ENCODE results near the gene GRIA1.
"Not testable (repeated sequence)": the region's sequence is repeated elsewhere in the genome, so short reads cannot be mapped to it uniquely, and the experiment has no call there.

GRIA1 gene

GRCh38 chr5:153791339-153791738 is 300.9 kb downstream of the GRIA1 start:
- no peak for DNase-seq

GRCh38 chr5:153792305-153792704 is 301.8 kb downstream of the GRIA1 start:
- DNase-seq = no peak

DNA sequence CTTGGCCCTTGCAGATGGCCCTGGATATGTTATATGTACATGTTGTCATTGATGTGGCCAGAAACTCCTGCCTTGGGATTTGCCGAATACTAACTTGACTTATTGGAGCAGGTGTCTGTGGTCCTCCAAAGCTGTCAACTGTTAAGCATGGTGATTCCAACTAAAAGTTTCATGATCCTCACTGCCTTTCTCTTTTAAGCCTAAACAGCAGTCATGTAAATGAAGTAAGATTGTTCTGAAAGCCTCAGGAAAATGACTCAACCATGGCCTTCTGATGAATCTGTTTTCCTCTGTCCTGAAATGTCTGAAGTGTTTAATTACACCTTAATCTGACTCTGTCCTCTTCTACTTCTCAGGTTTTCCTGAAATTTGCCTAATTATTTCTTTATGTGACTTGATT is 303.2 kb downstream of the GRIA1 start:
- DNase-seq = no peak

DNA sequence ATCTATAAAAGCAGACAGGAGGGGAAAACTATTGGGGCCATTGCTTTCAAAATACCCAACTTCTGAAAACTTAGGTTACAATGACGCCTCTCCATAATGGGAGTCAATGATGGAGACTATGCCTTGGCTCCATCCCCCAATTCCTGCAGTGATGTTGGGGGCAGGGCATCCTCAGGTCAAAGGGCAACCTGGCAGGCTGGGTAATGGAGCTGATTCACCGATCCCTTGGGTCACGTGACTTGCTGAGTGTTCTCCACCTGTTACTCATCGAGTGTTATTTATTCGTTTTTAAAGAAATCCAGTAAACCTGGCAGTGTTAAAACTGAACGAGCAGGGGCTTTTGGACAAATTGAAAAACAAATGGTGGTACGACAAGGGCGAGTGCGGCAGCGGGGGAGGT is 303.9 kb downstream of the GRIA1 start:
- DNase-seq = no peak

GRCh38 chr5:153796527-153796926 is 306.1 kb downstream of the GRIA1 start:
- no peak for DNase-seq

DNA sequence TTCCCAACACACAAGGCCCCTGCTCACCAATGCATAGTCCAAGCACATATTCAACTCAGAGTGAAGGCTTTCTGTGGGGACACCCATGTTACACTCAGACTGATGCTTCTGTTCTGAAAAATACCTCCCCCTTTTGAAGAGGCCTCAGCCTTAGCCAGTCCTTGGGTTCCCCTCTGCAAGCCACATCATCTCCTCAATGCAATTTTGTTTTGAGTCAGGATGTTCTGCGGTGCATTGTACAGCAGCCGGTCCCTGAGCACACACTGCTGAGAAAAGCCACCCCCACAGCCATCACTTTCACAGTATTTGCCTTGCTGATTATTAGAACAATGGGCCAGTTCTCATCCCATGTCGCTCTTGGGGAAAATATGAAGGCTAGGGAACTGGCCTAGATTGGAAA is 307.0 kb downstream of the GRIA1 start:
- no peak for DNase-seq

GRCh38 chr5:153798830-153799229 is 308.4 kb downstream of the GRIA1 start:
- no peak for DNase-seq

GRCh38 chr5:153799466-153799865 is 309.0 kb downstream of the GRIA1 start:
- DNase-seq = no peak

DNA sequence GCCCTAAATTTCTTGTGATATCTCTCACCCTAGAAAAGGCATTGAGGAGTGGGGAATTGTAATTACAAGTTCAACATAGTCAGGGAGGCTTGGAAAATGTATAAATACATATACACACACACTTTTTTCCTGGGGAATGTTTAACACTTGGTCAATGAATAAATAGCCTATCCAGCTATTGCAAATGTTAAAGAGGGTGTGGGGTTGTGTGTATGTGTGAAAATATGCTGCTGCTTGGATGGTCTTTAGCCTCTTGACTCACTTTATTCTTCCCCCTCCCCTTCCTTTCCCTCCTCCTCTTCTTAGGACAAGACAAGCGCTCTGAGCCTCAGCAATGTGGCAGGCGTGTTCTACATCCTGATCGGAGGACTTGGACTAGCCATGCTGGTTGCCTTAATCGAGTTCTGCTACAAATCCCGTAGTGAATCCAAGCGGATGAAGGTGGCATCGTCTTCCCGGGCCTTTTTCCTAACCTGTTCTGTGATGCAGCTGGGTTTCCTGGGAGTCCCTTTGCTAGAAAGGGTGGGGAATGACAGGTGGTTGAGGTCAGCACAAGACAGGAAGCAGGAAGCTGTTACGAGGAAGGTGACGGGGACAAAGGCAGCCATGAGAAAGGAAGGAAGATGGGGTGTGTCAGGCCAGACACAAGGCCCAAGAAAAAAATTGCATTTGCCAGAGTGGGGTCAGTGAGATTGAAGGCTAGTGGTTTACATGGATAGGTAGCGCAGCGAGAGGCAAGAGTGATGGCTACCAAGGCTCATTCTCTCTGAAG is 311.8 kb downstream of the GRIA1 start:
- DNase-seq = no peak

DNA sequence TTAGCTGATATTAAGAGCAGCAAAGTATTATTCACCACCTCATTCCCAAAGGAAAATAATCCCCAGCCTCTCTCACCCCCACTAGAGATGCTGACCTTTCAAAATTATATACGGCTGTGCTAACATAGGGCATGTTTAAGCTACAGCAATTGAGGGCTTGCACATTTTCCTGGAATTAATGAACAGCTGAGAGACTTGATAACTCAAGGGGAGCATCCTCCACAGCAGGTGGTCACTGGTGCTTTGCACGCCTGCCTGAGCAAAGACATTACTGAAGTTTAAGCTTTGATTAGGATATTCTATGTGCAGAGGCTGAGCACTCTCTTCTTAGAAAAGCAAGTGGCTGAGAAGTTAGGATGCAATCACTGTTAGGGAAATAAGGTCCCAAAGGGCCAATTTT is 317.3 kb downstream of the GRIA1 start:
- DNase-seq = no peak

DNA sequence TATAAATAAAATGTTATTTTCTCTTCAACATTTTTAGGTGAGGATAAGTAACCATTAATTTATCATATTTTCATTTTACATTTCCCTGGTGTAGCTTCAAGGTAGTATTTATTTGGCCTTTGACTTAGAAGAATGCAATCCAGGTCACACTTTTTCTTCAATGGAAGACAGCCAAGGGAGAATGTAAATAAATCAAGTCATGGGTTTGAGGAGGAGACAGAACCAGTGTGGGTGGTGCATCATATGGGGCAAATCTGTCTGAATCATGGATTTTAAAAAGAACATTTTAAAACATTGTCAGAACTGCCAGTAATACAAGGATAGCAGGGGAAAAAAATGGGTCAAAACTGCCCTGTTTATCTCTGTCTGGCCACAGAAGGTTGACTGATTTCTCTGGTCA is 318.7 kb downstream of the GRIA1 start:
- DNase-seq = no peak

DNA sequence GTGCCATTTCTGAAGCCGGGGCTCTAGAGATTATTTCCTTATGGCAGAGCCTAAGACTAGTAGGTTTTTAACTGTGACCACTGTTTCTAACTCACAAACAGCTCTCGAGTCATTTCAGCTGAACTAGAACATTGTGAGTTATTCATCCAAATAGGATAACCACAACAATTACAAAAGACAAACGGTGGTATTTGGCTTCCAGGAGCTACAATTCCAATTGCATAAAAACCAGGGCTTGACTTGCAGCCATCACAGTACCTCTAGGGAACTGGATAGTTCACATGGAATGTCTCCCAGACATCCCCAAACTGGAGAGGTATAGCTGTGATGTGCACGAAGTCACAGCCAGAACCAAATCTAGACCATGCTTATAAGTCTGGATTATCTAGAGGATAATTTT is 323.4 kb downstream of the GRIA1 start:
- no peak for DNase-seq

DNA sequence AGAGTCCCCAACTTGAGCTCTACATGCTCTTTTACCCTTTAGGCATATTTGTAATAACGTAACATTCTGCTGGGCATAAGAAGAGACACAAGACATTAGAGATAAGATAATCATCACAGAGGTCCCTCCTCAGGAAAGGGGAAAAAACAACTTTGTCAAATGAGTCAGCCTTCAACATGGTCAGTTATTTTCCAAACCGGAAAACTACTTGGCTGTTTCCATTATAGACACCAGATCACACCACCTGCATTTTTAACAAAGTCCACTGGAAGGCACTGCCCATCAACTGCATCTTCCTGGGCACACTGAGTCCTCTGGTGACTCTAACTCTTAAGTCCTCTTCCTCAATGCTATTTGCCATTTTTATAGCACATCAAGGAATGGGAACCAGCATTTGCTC is 326.4 kb downstream of the GRIA1 start:
- DNase-seq = no peak

DNA sequence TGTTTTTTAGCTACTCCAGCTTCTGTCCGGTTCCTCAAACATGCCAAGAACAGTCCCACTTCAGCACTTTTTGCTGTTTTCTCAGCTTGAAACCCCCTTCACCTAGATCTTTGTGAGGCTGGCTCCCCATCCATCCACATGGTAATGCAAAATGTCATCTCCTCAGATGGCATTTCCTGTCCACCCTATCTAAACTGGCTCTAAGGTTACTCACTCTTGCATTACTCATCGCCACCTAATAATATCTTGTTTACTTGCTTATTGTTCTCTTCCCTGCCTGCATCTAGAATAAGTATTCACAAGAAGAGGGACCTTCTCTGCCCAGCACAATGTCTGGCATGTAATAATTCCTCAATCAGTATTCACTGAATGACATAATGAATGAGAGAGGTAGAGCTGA is 328.2 kb downstream of the GRIA1 start:
- no peak for DNase-seq

- DNase-seq = no peak
Measured at GRCh38 chr5:153823036-153823435, 332.6 kb downstream of the GRIA1 start.

DNA sequence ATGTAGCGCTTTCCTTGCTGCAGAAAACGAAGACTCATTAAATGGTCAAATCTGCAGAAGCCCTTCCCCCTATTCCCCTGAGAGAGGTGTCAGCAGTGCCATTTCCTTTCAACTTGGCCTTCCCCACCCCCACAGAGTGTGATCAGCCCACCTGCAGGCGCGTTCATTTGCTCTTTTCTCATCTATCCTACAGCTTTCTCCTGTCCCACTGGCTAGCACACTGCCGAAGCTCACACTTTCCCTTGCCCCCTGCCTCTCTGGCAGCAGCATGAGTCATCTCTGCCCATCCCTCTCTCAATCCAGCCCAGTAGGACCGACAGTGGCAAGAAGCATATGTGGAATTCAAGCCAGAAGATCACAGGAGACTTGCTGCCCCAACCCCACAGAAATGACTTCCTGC is 334.4 kb downstream of the GRIA1 start:
- DNase-seq = no peak

- no peak for DNase-seq
Measured at GRCh38 chr5:153827397-153827796, 336.9 kb downstream of the GRIA1 start.

DNA sequence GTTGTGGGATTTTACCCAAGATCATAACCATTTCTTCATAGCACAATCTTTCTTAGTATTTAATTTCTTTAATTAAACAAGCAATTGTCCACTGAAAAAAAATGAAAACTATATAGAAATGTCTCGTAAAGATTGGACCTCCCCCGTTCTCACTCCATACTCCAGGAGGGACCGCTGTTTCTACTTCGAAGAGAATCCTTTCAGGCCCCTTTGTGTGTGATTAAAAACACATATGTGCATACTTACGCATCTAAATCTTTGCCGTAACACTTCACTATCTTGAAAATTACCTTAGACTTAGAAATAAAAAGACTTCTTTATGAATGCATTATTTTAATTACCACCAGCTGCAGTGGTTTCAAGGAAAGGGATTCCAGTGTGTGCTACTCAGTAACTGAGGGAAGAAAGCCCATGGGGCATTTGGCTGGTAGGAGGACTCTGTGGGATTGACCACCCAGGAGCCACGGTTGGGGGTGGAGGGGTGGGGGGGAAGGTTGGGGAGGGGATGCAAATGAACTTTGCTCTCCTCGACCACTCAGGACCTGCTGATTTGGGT is 339.1 kb downstream of the GRIA1 start:
- no peak for DNase-seq

GRCh38 chr5:153831973-153832372 is 341.5 kb downstream of the GRIA1 start:
- DNase-seq = no peak

DNA sequence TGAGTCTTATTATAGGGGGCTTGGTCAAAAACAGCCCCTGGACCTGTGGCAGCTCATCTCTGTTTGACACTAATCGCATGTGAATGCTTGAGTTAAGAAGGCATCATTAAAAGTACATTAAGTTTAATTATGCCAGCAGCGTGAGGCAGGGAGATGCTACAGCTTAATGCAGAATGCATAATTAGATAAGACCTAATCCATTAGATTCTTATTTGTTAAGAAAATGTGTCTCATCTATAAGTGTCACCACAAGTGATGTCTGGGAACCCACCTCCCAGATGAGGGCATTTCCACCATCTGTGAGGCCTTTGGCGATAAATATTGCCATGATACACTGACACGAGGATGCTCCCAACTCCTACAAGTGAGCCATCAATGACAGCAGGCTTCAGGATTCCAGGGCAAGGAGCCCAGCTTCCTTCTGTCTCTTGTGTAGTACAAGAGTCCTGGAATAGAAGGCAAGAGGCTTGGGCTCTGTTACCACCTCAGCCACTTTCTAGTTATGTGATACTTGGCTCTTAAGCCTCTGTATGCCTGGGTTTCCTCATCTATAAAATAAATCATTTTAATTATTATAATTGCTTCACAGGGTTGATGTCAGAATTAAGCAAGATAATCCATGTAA is 345.5 kb downstream of the GRIA1 start:
- DNase-seq = no peak

DNA sequence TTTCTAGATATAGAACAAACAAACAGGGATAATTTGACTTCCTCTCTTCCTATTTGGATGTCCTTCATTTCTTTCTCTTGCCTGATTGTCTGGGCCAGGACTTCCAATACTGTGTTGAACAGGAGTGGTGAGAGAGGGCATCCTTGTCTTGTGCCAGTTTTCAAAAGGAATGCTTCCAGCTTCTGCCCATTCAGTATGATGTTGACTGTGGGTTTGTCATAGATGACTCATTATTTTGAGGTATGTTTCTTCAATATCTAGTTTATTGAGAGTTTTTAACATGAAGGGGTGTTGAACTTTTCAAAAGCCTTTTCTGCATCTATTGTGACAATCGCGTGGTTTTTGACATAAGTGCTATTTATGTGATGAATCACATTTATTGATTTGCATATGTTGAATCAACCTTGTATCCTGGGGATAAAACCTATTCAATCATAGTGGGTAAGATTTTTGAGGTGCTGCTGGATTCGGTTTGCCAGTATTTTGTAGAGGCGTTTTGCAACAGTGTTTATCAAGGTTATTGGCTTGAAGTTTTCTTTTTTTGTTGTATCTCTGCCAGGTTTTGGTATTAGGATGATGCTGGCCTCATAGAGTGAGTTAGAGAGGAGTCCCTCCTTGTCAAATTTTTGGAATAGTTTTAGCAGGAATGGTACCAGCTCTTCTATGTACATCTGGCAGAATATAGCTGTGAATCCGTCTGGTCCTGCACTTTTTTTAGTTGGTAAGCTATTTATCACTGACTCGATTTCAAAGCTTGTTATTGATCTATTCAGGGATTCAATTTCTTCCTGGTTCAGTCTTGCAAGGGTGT is 359.0 kb downstream of the GRIA1 start:
- not testable (repeated sequence) for DNase-seq

- DNase-seq = no peak
Measured at GRCh38 chr5:153860195-153860886, 369.9 kb downstream of the GRIA1 start.

GRCh38 chr5:153862906-153863305 is 372.4 kb downstream of the GRIA1 start:
- not testable (repeated sequence) for DNase-seq
